Hepatocyte (in vitro differentiated cells): ENCODE data around the gene MYZAP. TPM values are rescaled to one million over a fixed set of nuclear protein-coding genes. Genes with fewer than 3 reads are reported as not detected.

Experiments
- DNase-seq: peaks from one replicate; pipeline ENCODE4 v3.0.0-alpha.2; 2016; ENCODE audit warnings: low spot score
- H2AFZ ChIP-seq: fragments of 200-600 bp; sonication (generic); 2 replicates; pipeline ENCODE4 v1.6.0; 2016; ENCODE audit warnings: antibody characterized with exemption, mild to moderate bottlenecking
- H3K27ac ChIP-seq: fragments of 200-600 bp; sonication (generic); 2 replicates; pipeline ENCODE4 v1.5.1; 2016; ENCODE audit warnings: mild to moderate bottlenecking
- H3K27me3 ChIP-seq: fragments of 200-600 bp; sonication (generic); 2 replicates; pipeline ENCODE4 v1.6.1; 2016
- H3K36me3 ChIP-seq: fragments of 200-600 bp; sonication (generic); replicated peaks from 2 replicates; pipeline ENCODE4 v1.5.1; 2016; ENCODE audit warnings: low read depth; ENCODE audit not compliant: insufficient read depth
- H3K4me1 ChIP-seq: fragments of 200-600 bp; sonication (generic); 2 replicates; pipeline ENCODE4 v1.5.1; 2016; ENCODE audit warnings: mild to moderate bottlenecking, moderate library complexity; ENCODE audit not compliant: insufficient read depth
- H3K4me2 ChIP-seq: fragments of 200-600 bp; sonication (generic); 2 replicates; pipeline ENCODE4 v1.6.0; 2016
- H3K4me3 ChIP-seq: fragments of 200-600 bp; sonication (generic); 2 replicates; pipeline ENCODE4 v1.5.1; 2016; ENCODE audit warnings: mild to moderate bottlenecking
- H3K79me2 ChIP-seq: fragments of 200-600 bp; sonication (generic); 2 replicates; pipeline ENCODE4 v1.6.0; 2017; ENCODE audit warnings: mild to moderate bottlenecking
- H3K9me2 ChIP-seq: fragments of 200-600 bp; sonication (generic); replicated peaks from 2 replicates; pipeline ENCODE4 v1.6.0; 2017; ENCODE audit warnings: mild to moderate bottlenecking; ENCODE audit not compliant: insufficient read depth
- H3K9me3 ChIP-seq: fragments of 200-600 bp; sonication (generic); 2 replicates; pipeline ENCODE4 v1.5.1; 2016; ENCODE audit warnings: low read depth, mild to moderate bottlenecking
- H4K20me1 ChIP-seq: fragments of 200-600 bp; sonication (generic); 2 replicates; pipeline ENCODE4 v1.6.0; 2016; ENCODE audit warnings: mild to moderate bottlenecking; ENCODE audit not compliant: insufficient read depth, poor library complexity, severe bottlenecking
- EZH2 ChIP-seq: fragments of 200-600 bp; sonication (generic); IDR thresholded peaks from 2 replicates; pipeline ENCODE4 v1.6.1; 2016; ENCODE audit warnings: antibody characterized with exemption, mild to moderate bottlenecking, borderline replicate concordance
- EZH2phosphoT487 ChIP-seq: fragments of 200-600 bp; sonication (generic); IDR thresholded peaks from one replicate; pipeline ENCODE4 v1.6.1; 2018; ENCODE audit warnings: antibody characterized with exemption, mild to moderate bottlenecking, low read depth, moderate library complexity; ENCODE audit not compliant: unreplicated experiment, severe bottlenecking
- WGBS: methylation state at CpG from one replicate; pipeline ENCODE4 v1.1.6; 2016; ENCODE audit warnings: low lambda C conversion rate; ENCODE audit errors: missing lambda C conversion rate; 5-methylcytosine and 5-hydroxymethylcytosine counted together
- polyA plus RNA-seq: library from polyadenylated mRNA; unstranded; fragments of >200 nt; fragmentation: Nextera tagmentation; extraction: Ambion mirVana; gene quantifications from 2 replicates; pipeline ENCODE4 v1.2.1, GENCODE V29; 2016
- total RNA-seq: library from RNA; depleted of rRNA; stranded (reverse); fragments of >200 nt; gene quantifications from 2 replicates; pipeline ENCODE4 v1.2.3, GENCODE V29; 2014
- TF ChIP-seq, protein P1 (sequence below): fragments of 200-600 bp; sonication (generic); IDR thresholded peaks from 2 replicates; pipeline ENCODE4 v1.5.1; 2016; ENCODE audit warnings: antibody characterized with exemption, mild to moderate bottlenecking; ENCODE audit not compliant: poor library complexity

The MYZAP gene
- total and polyA plus RNA-seq, 2 experiments from 2014 or later: 12.0 to 15.5 TPM

DNA sequence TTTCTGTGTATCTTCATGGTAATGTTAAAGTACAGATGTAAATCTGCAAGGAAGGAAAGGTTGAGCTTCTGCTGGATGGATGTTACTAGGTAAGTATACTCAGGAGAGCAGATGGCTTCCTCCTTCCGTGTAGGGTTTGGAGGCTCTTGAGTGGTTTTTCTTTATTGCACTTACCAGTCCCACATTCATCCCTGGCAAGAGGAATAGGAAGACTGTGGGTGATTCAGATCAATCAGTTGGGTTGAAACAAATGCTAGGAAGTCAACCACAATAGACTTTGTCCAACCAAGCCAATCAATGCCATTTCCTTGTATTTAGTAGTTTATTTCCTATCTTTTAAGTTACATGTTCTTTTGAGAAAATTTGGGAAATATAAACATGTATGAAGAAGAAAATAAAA lies 26.6 kb downstream of the MYZAP start:
- 96% methylated on average over 1 of the region's 1 CpG for WGBS
- no peak for DNase-seq
- Histone ChIP-seq H2AFZ (no peak overlapping the region), H3K27ac (no peak overlapping the region), H3K27me3 (no peaks in the 10 kb centered on the region), H3K9me2 (no peaks in the 10 kb centered on the region), H3K36me3 (no peaks in the 10 kb centered on the region), H3K4me2 (no peak overlapping the region), H3K9me3 (no peaks in the 10 kb centered on the region), H3K4me1 (peaks cover 14% of the 10 kb centered on the region), H3K79me2 (peaks cover 22% of the 10 kb centered on the region), H3K4me3 (no peak overlapping the region), H4K20me1 (no peaks in the 10 kb centered on the region)
- no peak for TF ChIP-seq EZH2
- TF ChIP-seq, protein P1, sequence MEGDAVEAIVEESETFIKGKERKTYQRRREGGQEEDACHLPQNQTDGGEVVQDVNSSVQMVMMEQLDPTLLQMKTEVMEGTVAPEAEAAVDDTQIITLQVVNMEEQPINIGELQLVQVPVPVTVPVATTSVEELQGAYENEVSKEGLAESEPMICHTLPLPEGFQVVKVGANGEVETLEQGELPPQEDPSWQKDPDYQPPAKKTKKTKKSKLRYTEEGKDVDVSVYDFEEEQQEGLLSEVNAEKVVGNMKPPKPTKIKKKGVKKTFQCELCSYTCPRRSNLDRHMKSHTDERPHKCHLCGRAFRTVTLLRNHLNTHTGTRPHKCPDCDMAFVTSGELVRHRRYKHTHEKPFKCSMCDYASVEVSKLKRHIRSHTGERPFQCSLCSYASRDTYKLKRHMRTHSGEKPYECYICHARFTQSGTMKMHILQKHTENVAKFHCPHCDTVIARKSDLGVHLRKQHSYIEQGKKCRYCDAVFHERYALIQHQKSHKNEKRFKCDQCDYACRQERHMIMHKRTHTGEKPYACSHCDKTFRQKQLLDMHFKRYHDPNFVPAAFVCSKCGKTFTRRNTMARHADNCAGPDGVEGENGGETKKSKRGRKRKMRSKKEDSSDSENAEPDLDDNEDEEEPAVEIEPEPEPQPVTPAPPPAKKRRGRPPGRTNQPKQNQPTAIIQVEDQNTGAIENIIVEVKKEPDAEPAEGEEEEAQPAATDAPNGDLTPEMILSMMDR: no peak

DNA sequence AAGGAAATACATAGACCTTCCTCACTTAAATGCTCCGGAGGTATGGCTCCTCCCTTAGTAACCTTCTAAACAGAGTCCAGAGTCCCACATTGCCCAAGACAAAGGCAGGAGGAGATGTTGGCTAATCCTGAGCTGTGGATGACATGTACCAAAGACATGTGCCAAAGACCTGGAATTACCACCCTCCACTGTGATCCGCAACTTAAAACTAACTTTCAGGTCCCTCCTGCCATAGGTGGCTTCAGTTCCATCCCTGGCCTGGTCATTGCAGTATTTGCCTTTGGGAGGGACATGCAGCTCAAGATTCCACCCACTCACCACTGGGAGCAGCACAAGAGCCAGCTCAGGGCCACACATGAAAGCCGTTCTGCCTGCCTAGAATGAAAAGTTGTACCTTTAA lies 28.0 kb downstream of the MYZAP start:
- no peaks in the 10 kb centered on the region for H3K9me2 ChIP-seq
- H3K79me2 ChIP-seq: peaks cover 18% of the 10 kb centered on the region
- 81% methylated on average over 3 of the region's 3 CpGs for WGBS
- no peaks in the 10 kb centered on the region for H3K36me3 ChIP-seq
- H3K4me1 ChIP-seq: peaks cover 5% of the 10 kb centered on the region
- peak; percentile 50 for DNase-seq
- H4K20me1 ChIP-seq: no peaks in the 10 kb centered on the region
- no peak overlapping the region for H3K4me2 ChIP-seq
- no peak overlapping the region for H2AFZ ChIP-seq
- no peak overlapping the region for H3K4me3 ChIP-seq
- H3K27me3 ChIP-seq: no peaks in the 10 kb centered on the region
- peak overlapping the region; percentile 20 for H3K27ac ChIP-seq
- TF ChIP-seq EZH2 (no peak), EZH2phosphoT487 (no peak)
- TF ChIP-seq, protein P1: no peak
- H3K9me3 ChIP-seq: no peaks in the 10 kb centered on the region

DNA sequence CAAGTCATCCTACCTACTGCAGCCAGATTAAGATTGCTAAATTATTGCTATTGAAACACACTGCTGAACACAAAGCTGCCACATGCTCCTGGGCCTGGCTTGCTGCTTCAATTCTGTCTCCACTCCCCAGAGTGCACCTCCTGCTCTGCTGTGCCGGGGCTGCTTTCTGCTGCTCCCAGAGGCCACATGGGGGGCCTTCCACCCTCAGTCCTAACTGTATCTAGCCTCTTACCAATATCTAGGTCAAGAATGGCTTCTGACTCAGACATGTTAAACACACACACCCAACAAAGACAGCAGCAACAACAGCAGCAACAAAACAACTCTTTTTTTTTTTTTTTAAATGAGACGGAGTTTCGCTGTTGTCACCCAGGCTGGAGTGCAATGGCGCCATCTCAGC lies 33.0 kb downstream of the MYZAP start:
- DNase-seq: no peak
- Histone ChIP-seq H3K36me3 (no peaks in the 10 kb centered on the region), H3K27me3 (no peaks in the 10 kb centered on the region), H2AFZ (no peak overlapping the region), H3K9me3 (no peaks in the 10 kb centered on the region), H3K4me3 (no peak overlapping the region), H4K20me1 (no peaks in the 10 kb centered on the region), H3K9me2 (no peaks in the 10 kb centered on the region), H3K4me1 (peaks cover 5% of the 10 kb centered on the region), H3K27ac (no peak overlapping the region), H3K4me2 (no peak overlapping the region), H3K79me2 (no peaks in the 10 kb centered on the region)
- TF ChIP-seq EZH2phosphoT487 (no peak), EZH2 (no peak)
- TF ChIP-seq, protein P1: no peak
- WGBS: 94% methylated on average over 4 of the region's 4 CpGs
